VCaP (cell line): ENCODE measurements around the gene ZNF692.

ENCODE experiments used
- H3K27ac ChIP-seq: fragments of 450-650 bp; 2 replicates; pipeline ENCODE4 v1.5.1; 2017
- TF ChIP-seq, protein P1 (sequence below): fragments of 450-650 bp; conservative IDR thresholded peaks from 2 replicates; pipeline ENCODE4 v1.5.1; 2017; ENCODE audit warnings: mild to moderate bottlenecking, moderate library complexity

Gene ZNF692

DNA sequence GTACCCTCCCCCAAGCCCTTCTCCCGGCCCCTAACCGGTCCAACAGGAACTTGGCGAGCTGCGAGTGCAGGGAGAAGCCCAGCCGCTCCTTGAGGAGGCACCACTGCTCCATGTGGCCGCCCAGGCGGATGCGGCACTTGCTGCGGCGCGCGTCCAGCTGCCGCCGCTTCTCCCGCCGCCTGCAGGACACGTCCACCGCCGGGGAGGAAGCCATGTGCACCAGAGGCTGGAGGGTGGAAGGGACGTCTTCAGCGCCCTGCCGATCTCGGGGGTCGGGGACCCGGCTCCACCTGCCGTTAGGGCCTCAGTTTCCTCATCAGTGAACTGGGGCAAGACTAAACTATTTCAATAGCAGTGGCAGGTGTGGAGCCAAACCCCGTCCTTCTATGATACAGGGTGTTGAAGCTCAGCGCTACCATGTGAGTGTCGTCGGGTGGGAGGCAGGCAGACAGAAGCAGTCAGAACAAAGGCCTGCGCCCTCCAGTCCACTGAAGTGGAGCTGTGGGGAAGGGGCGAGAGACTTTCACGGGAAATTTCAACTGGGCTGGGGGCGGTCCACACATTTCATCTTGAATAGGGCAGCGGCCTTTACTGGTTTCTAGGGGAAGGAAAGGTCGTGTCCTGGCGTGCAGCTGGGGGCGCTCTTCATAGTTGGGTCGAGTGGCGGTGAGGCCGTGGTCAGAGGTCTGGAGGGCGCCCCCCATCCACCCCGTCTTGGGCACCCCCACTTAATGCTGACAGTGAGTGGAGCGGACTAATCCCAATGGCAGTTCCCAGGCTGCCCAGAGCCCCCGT lies 592 bp downstream of the ZNF692 start:
- TF ChIP-seq, protein P1, sequence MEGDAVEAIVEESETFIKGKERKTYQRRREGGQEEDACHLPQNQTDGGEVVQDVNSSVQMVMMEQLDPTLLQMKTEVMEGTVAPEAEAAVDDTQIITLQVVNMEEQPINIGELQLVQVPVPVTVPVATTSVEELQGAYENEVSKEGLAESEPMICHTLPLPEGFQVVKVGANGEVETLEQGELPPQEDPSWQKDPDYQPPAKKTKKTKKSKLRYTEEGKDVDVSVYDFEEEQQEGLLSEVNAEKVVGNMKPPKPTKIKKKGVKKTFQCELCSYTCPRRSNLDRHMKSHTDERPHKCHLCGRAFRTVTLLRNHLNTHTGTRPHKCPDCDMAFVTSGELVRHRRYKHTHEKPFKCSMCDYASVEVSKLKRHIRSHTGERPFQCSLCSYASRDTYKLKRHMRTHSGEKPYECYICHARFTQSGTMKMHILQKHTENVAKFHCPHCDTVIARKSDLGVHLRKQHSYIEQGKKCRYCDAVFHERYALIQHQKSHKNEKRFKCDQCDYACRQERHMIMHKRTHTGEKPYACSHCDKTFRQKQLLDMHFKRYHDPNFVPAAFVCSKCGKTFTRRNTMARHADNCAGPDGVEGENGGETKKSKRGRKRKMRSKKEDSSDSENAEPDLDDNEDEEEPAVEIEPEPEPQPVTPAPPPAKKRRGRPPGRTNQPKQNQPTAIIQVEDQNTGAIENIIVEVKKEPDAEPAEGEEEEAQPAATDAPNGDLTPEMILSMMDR, result peak; percentile 41; the same call in 1 of the 2 replicates
- peak overlapping the region; percentile 98 for H3K27ac ChIP-seq

DNA sequence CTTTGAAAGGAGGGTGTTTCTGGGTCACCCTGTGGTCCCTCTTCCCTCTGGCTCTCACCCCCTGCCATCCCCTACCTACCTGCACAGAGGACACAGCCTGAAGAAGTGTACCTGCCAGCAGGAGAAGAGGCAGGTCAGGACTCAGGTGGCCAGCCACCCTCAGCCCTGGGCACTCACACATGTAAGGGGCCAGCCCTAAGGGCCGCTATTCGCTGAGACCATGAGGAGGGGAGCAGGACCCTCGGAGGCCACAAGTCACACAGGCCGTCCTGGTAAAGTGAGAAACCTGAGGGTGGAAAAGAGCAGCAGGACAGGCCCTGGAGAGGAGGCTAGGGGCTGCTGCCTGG lies 1.2 kb downstream of the ZNF692 start:
- peak overlapping the region; percentile 98 for H3K27ac ChIP-seq
- TF ChIP-seq, protein P1, result no peak

DNA sequence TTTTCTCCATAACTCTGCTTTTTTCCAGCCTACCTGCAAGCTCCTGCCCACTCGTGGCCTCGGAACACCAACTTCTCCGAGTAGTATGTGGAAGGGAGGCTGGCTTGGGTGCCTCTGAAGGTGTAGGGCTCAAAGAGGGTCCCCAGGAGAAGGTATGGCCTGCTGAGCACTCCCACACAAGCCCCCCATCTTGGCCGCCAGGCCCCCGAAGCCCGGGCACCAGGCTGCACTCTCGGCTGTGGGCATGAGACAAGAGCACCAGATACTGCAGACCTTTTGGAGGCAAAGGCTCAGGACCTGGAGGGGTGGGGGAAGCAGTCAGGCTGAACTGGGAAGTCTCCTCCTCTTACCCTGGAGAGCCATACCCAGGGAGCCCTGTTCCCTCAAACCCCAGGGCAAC lies 1.7 kb downstream of the ZNF692 start:
- H3K27ac ChIP-seq, result peak overlapping the region; percentile 98
- TF ChIP-seq, protein P1, result no peak

DNA sequence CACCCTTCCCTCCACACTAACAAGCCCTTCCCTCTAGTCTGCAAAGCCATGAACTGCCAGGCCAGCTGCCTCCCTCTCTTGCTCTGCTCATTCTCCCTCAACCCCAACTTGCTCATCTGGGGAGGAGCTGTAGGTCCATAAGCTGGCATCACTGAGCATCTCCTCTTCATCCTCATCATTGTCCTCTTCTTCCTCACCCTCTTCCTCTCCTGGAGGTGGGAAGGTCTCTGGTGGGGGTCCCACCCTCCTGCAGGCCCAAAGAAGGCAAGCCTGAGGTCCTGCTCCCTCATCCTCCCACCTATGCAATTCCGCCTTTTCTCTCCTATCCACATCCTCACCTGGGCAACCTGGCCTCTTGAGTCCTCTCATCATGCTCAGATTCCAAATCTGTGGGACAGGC lies 2.7 kb downstream of the ZNF692 start:
- TF ChIP-seq, protein P1, result no peak
- H3K27ac ChIP-seq, result peak overlapping the region; percentile 98; the same call in 1 of the 2 replicates

DNA sequence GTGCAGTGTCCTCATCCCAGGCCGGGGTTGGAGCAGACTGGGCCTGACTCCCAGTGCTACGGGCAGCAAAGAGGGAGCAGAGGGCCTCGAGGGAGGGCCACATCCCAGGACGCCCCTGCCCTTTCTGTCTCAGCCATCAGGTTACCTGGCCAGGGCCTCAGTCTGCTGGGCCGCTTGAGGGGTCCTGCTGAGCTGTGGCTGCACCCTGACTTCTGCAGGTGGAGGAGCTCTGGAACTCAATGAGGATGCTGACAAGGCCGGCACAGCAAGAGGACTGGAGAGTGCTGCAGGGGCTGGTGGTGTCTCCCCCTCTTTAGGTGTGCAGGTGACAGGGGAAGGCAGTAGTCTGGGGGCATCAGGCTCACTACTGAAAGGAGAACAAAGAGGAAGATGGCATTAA lies 3.3 kb downstream of the ZNF692 start:
- peak overlapping the region; percentile 98; the same call in 1 of the 2 replicates for H3K27ac ChIP-seq
- TF ChIP-seq, protein P1, result no peak

DNA sequence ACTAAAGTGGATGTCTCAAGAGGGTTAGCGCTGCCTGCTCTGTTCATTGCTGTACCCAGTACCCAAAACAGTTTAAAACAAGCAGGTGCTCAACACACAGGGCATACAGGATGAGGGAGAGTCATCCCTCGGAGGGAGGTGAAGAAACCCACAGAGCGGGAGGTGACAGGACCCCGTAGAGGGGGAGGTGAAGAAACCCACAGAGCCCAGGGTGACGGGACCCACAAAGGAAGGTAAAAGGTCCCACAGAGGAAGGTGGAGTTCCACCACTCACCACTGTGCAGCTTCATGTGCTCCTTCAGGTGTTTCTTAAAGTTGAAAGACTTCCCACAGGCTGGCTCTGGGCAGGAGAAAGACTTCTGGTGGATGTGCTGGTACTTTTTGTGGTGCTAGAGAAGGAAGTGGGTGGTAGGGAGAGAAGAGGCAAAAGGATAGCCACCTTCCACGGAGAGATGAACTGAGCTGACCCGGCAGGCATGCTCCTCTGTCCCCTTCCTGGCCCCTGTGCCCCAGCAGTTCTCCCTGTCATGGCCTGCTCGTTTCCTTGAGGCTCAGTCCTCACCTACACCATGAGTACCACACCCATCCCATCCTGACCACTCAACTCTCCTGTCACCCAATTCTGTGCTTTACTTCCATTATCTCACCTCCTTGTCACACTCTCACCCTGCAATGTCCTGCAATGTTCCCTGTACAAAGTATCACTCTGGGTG lies 5.1 kb downstream of the ZNF692 start:
- no peak overlapping the region for H3K27ac ChIP-seq

More for the DNA sequence above, 5.1 kb downstream of the ZNF692 start:
- TF ChIP-seq, protein P1, result no peak
